ENCODE results near the gene ETV2. TPM values are rescaled to one million over a fixed set of nuclear protein-coding genes. Genes with fewer than 3 reads are reported as not detected.

The ETV2 gene
- total and polyA plus RNA-seq, 2 donors (not counting 3 experiments of a cell fraction or from before 2014, with no cell fraction given), result 1.0 to 1.5 TPM

- dilution Hi-C loops (cut with MboI; ENCODE audit: extremely low pct_ligation_motif_present, low sequenced_read_pairs), result no loop called here
- FAIRE-seq, result no peak
- CTCF ChIA-PET, result no interaction called here
Measured at GRCh38 chr19:35607661-35608060, 33.9 kb upstream of the ETV2 start.

More at GRCh38 chr19:35607661-35608060, 33.9 kb upstream of the ETV2 start:
- Histone ChIP-seq H3K27me3 (ENCODE audit: control insufficient read depth in 2 of 2, insufficient read depth in 2 of 2, low read length in 2 of 2) (no peaks in the 10 kb centered on the region), H3K9me1 (replicated peaks; ENCODE audit: control insufficient read depth, extremely low read depth, insufficient read depth, low read length) (no peaks in the 10 kb centered on the region), H3K4me1 (ENCODE audit: control insufficient read depth, extremely low read depth, insufficient read depth, low read length) (no peaks in the 10 kb centered on the region), H3K36me3 (ENCODE audit: control insufficient read depth in 2 of 2, extremely low read depth in 1 of 2, insufficient read depth in 2 of 2, low read length in 2 of 2) (no peaks in the 10 kb centered on the region), H3K27ac (ENCODE audit: insufficient read depth, low read depth, low read length) (no peak overlapping the region), H3K4me2 (ENCODE audit: insufficient read depth, low read length) (no peak overlapping the region), H3K9me3 (replicated peaks; ENCODE audit: control insufficient read depth, insufficient read depth, low read length) (no peaks in the 10 kb centered on the region), H3K79me2 (ENCODE audit: control insufficient read depth, insufficient read depth, low read length) (no peaks in the 10 kb centered on the region), H3K4me3 (replicated peaks in 1 of 3; ENCODE audit: insufficient read depth in 1 of 3, low read depth in 1 of 3, low read length in 3 of 3) (no peak overlapping the region), H4K20me1 (replicated peaks; ENCODE audit: control insufficient read depth, extremely low read depth, insufficient read depth, low read length) (no peaks in the 10 kb centered on the region), H2AFZ (ENCODE audit: low read depth, low read length) (no peak overlapping the region), H3K9ac (replicated peaks; ENCODE audit: extremely low read depth, insufficient read depth, low read length) (no peak overlapping the region)
- TF ChIP-seq MAX (IDR thresholded peaks at IDR 0.05; ENCODE audit: insufficient read depth, insufficient read length), result no peak
- no peak for TF ChIP-seq POLR2AphosphoS5 (IDR thresholded peaks at IDR 0.05; ENCODE audit: insufficient read depth, low read depth, low read length)
- TF ChIP-seq EZH2 (IDR thresholded peaks at IDR 0.05; ENCODE audit: borderline replicate concordance, low read depth, low read length, severe bottlenecking), result no peak
- no peak for TF ChIP-seq GATA2 (IDR thresholded peaks at IDR 0.05; ENCODE audit: insufficient read depth, insufficient read length, low read depth, low read length)
- TF ChIP-seq POLR2A (IDR thresholded peaks at IDR 0.05; ENCODE audit: low read depth, low read length), result no peak
- no peak for TF ChIP-seq CTCF (IDR thresholded peaks at IDR 0.05; ENCODE audit: extremely low read depth in 1 of 2, insufficient read depth in 1 of 2, low read depth in 1 of 2, low read length in 2 of 2)
- no peak for TF ChIP-seq MYC (IDR thresholded peaks at IDR 0.05; ENCODE audit: low read depth, low read length)
- no peak for TF ChIP-seq FOS (IDR thresholded peaks at IDR 0.05; ENCODE audit: borderline replicate concordance, insufficient read depth, low read length)
- no peak for TF ChIP-seq JUN (IDR thresholded peaks at IDR 0.05; ENCODE audit: borderline replicate concordance, insufficient read depth, insufficient read length, low read depth)
- no peak for DNase-seq (ENCODE audit: low read depth, low spot score)
- POLR2A ChIA-PET, result no interaction called here
- no TSS peak for BruUV-seq (replicated peaks)
- intact Hi-C loops (cut with micrococcal nuclease), result no loop called here
